T-cell (primary cell): ENCODE results near the gene WNT10A. TPM values are rescaled to one million over a fixed set of nuclear protein-coding genes. Genes with fewer than 3 reads are reported as not detected.
A peak's percentile ranks its signal among the peaks of the same experiment; 100 is the strongest.

Experiments used
- ATAC-seq, 4 experiments: fragments of 200-7000 bp in 3 of 4; fragments of 150-1000 bp in 1 of 4; cut with Tn5 transposase; replicated peaks in 1 of 4; 1 replicate in 3 of 4; 2 replicates in 1 of 4; pipeline ENCODE4 v1.10.0; 2021; ENCODE audit warnings: moderate library complexity in 3 of 4, mild to moderate bottlenecking in 2 of 4, moderate number of reproducible peaks in 1 of 4
- CTCF ChIA-PET, 2 donors: fragments of 300-600 bp; sonication (Branson Sonifier 250); formaldehyde crosslinking; loops; one replicate each; lab custom pipeline; 2022; ENCODE audit warnings: antibody characterized with exemption in 2 of 2; lab: Charles Lee
- POLR2A ChIA-PET, 2 donors: fragments of 300-600 bp; sonication (Branson Sonifier 250); formaldehyde crosslinking; loops; one replicate each; lab custom pipeline; 2022; ENCODE audit warnings: antibody characterized with exemption in 2 of 2; lab: Charles Lee
- DNase-seq, 35 experiments: peaks; one replicate each; pipeline versions ENCODE4 v3.0.0 to v3.0.0-alpha.2; 2013 to 2023
- H3K27ac ChIP-seq: one replicate; pipeline ENCODE4 v1.5.1; 2013; ENCODE audit warnings: low read length
- H3K27me3 ChIP-seq, 2 experiments: replicated peaks in 1 of 2; 1 replicate in 1 of 2; 2 replicates in 1 of 2; pipeline versions ENCODE4 v1.6.1 to v1.7.0; 2013; ENCODE audit warnings: low read length in 1 of 2, mixed read lengths in 1 of 2; ENCODE audit not compliant: control insufficient read depth in 2 of 2, insufficient read depth in 2 of 2; ENCODE audit errors: extremely low read depth in 1 of 2
- H3K36me3 ChIP-seq, 2 donors: 1 replicate in 1 of 2; 2 replicates in 1 of 2; pipeline versions ENCODE4 v1.6.1 to v1.7.0; 2013; ENCODE audit warnings: low read length in 1 of 2; ENCODE audit not compliant: control insufficient read depth in 2 of 2, insufficient read depth in 1 of 2; ENCODE audit errors: extremely low read depth in 1 of 2
- H3K4me1 ChIP-seq, 2 experiments: 1 replicate in 1 of 2; 2 replicates in 1 of 2; pipeline versions ENCODE4 v1.6.1 to v1.7.0; 2013; ENCODE audit warnings: low read length in 2 of 2, mixed read lengths in 1 of 2; ENCODE audit not compliant: insufficient read depth in 2 of 2, control insufficient read depth in 1 of 2; ENCODE audit errors: extremely low read depth in 1 of 2
- H3K4me3 ChIP-seq, 2 donors: 1 replicate in 1 of 2; 2 replicates in 1 of 2; pipeline versions ENCODE4 v1.5.1 to v1.7.0; 2013; ENCODE audit warnings: mild to moderate bottlenecking in 2 of 2, low read length in 1 of 2, moderate library complexity in 1 of 2; ENCODE audit not compliant: control insufficient read depth in 1 of 2; ENCODE audit errors: extremely low read depth in 1 of 2
- H3K9me3 ChIP-seq: 2 replicates; pipeline ENCODE4 v1.7.0; 2013
- H3K27ac Mint-ChIP-seq, 2 donors: one replicate each; pipeline ENCODE4 v1.8.0; 2020 to 2021; ENCODE audit warnings: mild to moderate bottlenecking in 2 of 2, mixed read lengths in 2 of 2
- H3K27me3 Mint-ChIP-seq, 2 donors: one replicate each; pipeline ENCODE4 v1.8.0; 2021 to 2022; ENCODE audit warnings: mixed read lengths in 2 of 2
- H3K36me3 Mint-ChIP-seq: one replicate; pipeline ENCODE4 v1.8.0; 2021; ENCODE audit warnings: mixed read lengths
- H3K4me1 Mint-ChIP-seq, 3 donors: one replicate each; pipeline ENCODE4 v1.8.0; 2020 to 2022; ENCODE audit warnings: mixed read lengths in 3 of 3, mild to moderate bottlenecking in 1 of 3
- H3K4me3 Mint-ChIP-seq, 3 donors: one replicate each; pipeline ENCODE4 v1.8.0; 2020 to 2022; ENCODE audit warnings: mild to moderate bottlenecking in 3 of 3, mixed read lengths in 3 of 3, moderate library complexity in 3 of 3
- H3K9me3 Mint-ChIP-seq, 3 donors: one replicate each; pipeline ENCODE4 v1.8.0; 2020 to 2022; ENCODE audit warnings: mixed read lengths in 3 of 3
- WGBS: methylation state at CpG from one replicate; pipeline ENCODE4 v1.1.5; 2013; ENCODE audit warnings: missing lambda C conversion rate; ENCODE audit not compliant: insufficient coverage; 5-methylcytosine and 5-hydroxymethylcytosine counted together
- total RNA-seq, 35 experiments: library from RNA in 6 of 35; stranded (reverse) in 6 of 35; fragments of 120-200 nt in 1 of 35; gene quantifications; one replicate each; pipeline versions ENCODE4 v1.2.1 to v1.2.4 and lab custom pipeline; 2013 to 2026

The WNT10A gene
- total RNA-seq, 5 donors from 2014 or later (not counting 1 experiment from before 2014, with no cell fraction given) = 3.1 to 10.7 (median 6.1) TPM

DNA sequence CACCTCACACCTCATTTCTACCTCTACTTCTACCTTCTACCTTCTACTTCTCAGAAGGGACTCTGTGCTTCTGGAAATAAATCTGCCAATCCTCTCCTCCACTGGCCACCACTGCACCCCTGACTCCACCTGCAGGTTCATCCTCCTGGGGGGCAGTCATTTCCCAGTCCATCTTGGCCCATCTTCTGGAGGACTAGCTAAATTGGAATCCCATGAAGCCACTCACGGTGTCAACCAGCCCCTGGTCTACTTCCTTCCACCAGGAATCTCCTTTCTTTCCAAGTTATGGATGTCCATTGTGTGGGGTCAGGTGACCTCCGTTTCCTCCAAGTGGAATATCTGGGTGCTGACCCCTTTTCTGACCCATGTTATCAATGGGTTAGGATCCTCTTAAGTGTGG lies 3.9 kb downstream of the WNT10A start:
- Mint-ChIP-seq H3K9me3 (no peaks in the 10 kb centered on the region), H3K4me3 (peak overlapping the region; percentile 3 to 82 (median 41)), H3K27ac (peak overlapping the region; percentile 45 to 79), H3K36me3 (no peaks in the 10 kb centered on the region), H3K27me3 (no peaks in the 10 kb centered on the region), H3K4me1 (peaks cover 43 to 61% (median 54%) of the 10 kb centered on the region in 3 donors)
- DNase-seq (no peak), ATAC-seq (no peak)
- POLR2A ChIA-PET = interaction anchor here in 1 of 2 donors (0.6 to 0.9 kb wide), 2 partner anchors 9 to 367 kb away, joined by 3 to 8 read pairs; no protein-coding TSS in a partner anchor
- Histone ChIP-seq H3K27me3 (peaks cover 3 to 34% of the 10 kb centered on the region in 2 experiments), H3K4me3 (no peak overlapping the region), H3K36me3 (no peaks in the 10 kb centered on the region), H3K27ac (no peak overlapping the region), H3K4me1 (peaks cover 2 to 46% of the 10 kb centered on the region in 2 experiments), H3K9me3 (no peaks in the 10 kb centered on the region)
- CTCF ChIA-PET = interaction anchor here (0.6 to 13.6 kb wide), 5 partner anchors 8 to 21 kb away, joined by 3 to 192 read pairs (median 4); no protein-coding TSS in a partner anchor
- WGBS = no CpG with 5 or more reads among the region's 2 CpGs

DNA sequence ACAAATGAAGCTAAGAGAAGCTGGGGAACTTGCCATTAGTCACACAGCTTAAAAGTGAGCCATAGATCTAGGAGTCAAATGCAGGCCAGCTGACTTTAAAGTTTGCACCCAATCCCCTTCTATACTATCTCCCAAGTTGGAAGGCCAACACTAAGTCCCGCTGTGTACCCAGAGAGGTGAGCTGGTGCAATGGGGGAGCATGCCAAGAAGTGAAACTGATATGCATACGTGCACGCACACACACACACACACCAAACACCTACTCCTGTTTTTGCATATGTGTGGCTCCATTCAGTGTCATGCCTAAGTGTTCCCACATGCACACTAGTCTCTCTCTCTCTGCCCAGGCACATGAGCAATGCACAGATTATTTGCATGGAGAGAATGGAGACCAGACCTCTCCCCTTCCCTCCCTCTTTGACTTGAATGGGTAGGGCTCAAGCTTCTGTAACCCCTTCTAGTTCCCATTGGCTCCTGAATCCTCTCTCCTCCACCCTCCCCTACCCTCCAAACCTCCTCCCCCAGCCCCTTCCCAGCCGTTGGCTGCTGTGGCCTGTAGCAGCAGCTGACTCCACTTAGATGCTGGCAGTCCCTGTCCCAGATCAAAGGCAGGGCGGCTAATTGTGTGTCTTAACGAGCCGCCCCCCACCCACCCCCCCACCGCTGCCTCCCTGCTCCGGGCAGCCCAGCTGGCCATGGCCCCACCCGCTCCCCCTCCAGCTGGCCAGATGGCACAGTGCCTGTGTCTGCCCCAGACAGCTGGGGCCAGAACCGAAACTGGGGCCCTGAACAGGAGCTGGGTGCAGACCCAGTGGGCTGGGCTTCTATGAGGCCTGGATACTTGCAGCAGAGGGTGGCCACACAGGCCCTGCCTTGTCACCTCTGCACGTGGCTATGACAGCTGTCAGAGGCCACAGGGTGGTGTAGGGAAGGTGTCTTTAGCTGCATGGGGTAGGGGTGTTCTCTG lies 5.6 kb downstream of the WNT10A start:
- Histone ChIP-seq H3K27me3 (peaks cover 3 to 21% of the 10 kb centered on the region in 2 experiments), H3K27ac (no peak overlapping the region), H3K4me3 (no peak overlapping the region), H3K9me3 (no peaks in the 10 kb centered on the region), H3K36me3 (no peaks in the 10 kb centered on the region), H3K4me1 (peaks cover 2 to 29% of the 10 kb centered on the region in 2 experiments)
- WGBS = 81% methylated on average over 5 of the region's 12 CpGs
- no peak for DNase-seq
- Mint-ChIP-seq H3K27me3 (no peaks in the 10 kb centered on the region), H3K27ac (peak overlapping the region; percentile 25 to 49), H3K36me3 (no peaks in the 10 kb centered on the region), H3K4me3 (no peak overlapping the region), H3K4me1 (peaks cover 32 to 54% (median 47%) of the 10 kb centered on the region in 3 donors), H3K9me3 (no peaks in the 10 kb centered on the region)
- ChIA-PET CTCF (interaction anchor here (0.6 to 1.6 kb wide), 10 partner anchors 10 to 269 kb away, joined by 3 to 10 read pairs (median 4); no protein-coding TSS in a partner anchor), POLR2A (interaction anchor here (1.1 to 1.4 kb wide), 2 partner anchors 10 to 11 kb away, joined by 4 to 5 read pairs; no protein-coding TSS in a partner anchor)
- no peak for ATAC-seq

DNA sequence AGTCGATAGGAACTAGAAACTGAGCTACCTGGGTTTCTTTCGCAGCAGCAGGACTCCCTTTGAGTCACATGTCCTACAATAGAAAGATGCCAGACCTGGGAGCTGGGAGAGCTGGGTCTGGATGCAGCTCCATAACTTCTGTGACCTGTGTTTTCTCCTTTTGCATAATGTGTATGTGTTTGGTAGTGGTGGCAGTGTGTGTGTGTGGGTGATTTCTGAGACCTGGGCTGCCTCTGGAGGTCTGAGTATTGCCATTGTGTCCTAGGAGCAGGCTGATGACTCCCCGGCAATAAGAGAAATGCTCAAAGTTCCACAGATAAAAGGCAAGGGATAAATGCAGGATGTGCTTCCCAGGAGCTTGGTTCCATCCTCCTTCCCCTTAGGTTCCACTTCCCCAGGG lies 6.4 kb downstream of the WNT10A start:
- H3K36me3 ChIP-seq = no peaks in the 10 kb centered on the region
- Mint-ChIP-seq H3K4me1 (peaks cover 30 to 53% (median 47%) of the 10 kb centered on the region in 3 donors), H3K9me3 (no peaks in the 10 kb centered on the region), H3K36me3 (no peaks in the 10 kb centered on the region), H3K27me3 (no peaks in the 10 kb centered on the region), H3K4me3 (no peak overlapping the region), H3K27ac (peak overlapping the region; percentile 11 to 16)
- no peak overlapping the region for H3K27ac ChIP-seq
- CTCF ChIA-PET = interaction anchor here (0.5 to 1.6 kb wide), 8 partner anchors 9 to 507 kb away, joined by 3 to 12 read pairs (median 6); no protein-coding TSS in a partner anchor
- H3K4me1 ChIP-seq = peaks cover 2 to 29% of the 10 kb centered on the region in 2 experiments
- DNase-seq (no peak), ATAC-seq (no peak)
- H3K27me3 ChIP-seq = peaks cover 0 to 17% of the 10 kb centered on the region in 2 experiments
- no CpG with 5 or more reads among the region's 3 CpGs for WGBS
- no peaks in the 10 kb centered on the region for H3K9me3 ChIP-seq
- no peak overlapping the region for H3K4me3 ChIP-seq
- POLR2A ChIA-PET = interaction anchor here (0.5 to 1.4 kb wide), 2 partner anchors 10 to 304 kb away, joined by 5 read pairs; no protein-coding TSS in a partner anchor

DNA sequence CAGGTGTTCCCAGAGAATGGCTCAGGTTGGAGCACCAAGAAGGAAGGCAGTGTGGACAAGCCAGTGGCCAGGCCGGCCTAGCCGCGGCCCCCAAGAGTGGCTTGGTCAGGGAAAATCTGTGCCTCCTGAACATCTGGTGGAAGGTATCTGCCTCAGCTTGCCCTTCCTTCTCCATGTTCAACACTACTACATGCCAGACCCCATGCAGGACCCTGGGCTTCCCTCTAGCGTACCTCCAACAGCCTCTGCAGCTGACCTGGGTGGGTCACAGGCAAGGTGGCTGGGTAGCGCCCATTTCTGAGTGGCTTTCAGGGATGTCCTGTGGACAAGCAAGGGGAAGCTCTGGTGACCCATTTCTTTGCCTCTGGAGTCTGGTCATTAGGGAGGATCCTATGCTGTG lies 7.7 kb downstream of the WNT10A start:
- Histone ChIP-seq H3K27ac (no peak overlapping the region), H3K36me3 (no peaks in the 10 kb centered on the region), H3K9me3 (no peaks in the 10 kb centered on the region), H3K4me1 (peaks cover 5 to 28% of the 10 kb centered on the region in 2 experiments), H3K4me3 (no peak overlapping the region), H3K27me3 (peaks cover 0 to 7% of the 10 kb centered on the region in 2 experiments)
- no peaks in the 10 kb centered on the region for H3K9me3 Mint-ChIP-seq
- DNase-seq = no peak
- no peak for ATAC-seq
- ChIA-PET POLR2A (no interaction called here), CTCF (interaction anchor here (0.5 to 1.6 kb wide), 4 partner anchors 12 to 511 kb away, joined by 3 to 13 read pairs (median 8); no protein-coding TSS in a partner anchor)
- H3K4me3 Mint-ChIP-seq = no peak overlapping the region
- H3K36me3 Mint-ChIP-seq = no peaks in the 10 kb centered on the region
- peak overlapping the region in 1 of 2 donors; percentile 5 for H3K27ac Mint-ChIP-seq
- WGBS = 79% methylated on average over 2 of the region's 5 CpGs
- H3K27me3 Mint-ChIP-seq = no peaks in the 10 kb centered on the region
- peaks cover 26 to 49% (median 40%) of the 10 kb centered on the region in 3 donors for H3K4me1 Mint-ChIP-seq

DNA sequence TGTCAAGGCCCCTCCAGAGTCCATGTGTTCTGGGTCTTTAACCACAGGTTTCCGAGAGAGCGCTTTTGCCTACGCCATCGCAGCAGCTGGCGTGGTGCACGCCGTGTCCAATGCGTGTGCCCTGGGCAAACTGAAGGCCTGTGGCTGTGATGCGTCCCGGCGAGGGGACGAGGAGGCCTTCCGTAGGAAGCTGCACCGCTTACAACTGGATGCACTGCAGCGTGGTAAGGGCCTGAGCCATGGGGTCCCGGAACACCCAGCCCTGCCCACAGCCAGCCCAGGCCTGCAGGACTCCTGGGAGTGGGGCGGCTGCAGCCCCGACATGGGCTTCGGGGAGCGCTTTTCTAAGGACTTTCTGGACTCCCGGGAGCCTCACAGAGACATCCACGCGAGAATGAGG lies 9.3 kb downstream of the WNT10A start:
- no peak for DNase-seq
- no peak overlapping the region for H3K4me3 Mint-ChIP-seq
- 95% methylated on average over 23 of the region's 23 CpGs for WGBS
- no peaks in the 10 kb centered on the region for H3K27me3 Mint-ChIP-seq
- no peaks in the 10 kb centered on the region for H3K9me3 ChIP-seq
- H3K27ac Mint-ChIP-seq = no peak overlapping the region
- no peaks in the 10 kb centered on the region for H3K9me3 Mint-ChIP-seq
- ATAC-seq = no peak
- H3K27me3 ChIP-seq = no peaks in the 10 kb centered on the region
- H3K4me3 ChIP-seq = no peak overlapping the region
- H3K4me1 ChIP-seq = peaks cover 18 to 36% of the 10 kb centered on the region in 2 experiments
- ChIA-PET CTCF (no interaction called here), POLR2A (no interaction called here)
- peaks cover 34 to 55% (median 44%) of the 10 kb centered on the region in 3 donors for H3K4me1 Mint-ChIP-seq
- H3K36me3 Mint-ChIP-seq = no peaks in the 10 kb centered on the region
- H3K27ac ChIP-seq = no peak overlapping the region
- H3K36me3 ChIP-seq = no peaks in the 10 kb centered on the region

DNA sequence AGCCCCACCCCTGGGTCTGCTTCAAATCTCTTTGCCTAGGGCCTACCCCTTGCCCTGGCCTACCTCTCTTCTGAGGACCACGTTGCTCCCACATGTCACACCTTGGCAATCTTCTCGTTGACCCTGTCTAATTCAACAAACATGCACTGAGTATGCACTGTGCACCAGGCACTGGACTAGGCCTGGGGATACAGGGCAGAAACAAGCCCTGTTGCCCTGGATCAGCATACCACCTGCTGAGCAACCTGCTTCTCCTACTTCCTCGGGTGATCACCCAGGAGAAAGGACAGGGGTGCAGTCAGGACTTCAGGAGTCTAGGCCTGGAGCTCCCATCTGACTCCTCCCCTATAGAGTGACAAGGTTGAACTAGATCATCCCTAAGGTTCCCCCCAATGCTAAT lies 9.7 kb downstream of the WNT10A start:
- no peak overlapping the region for H3K4me3 ChIP-seq
- peak overlapping the region; percentile 75 to 93 for H3K27ac Mint-ChIP-seq
- H3K9me3 Mint-ChIP-seq = no peaks in the 10 kb centered on the region
- peak in 1 of 35 experiments; percentile 3 for DNase-seq
- ChIA-PET POLR2A (no interaction called here), CTCF (interaction anchor here in 1 of 2 donors (2.2 kb wide), 1 partner anchor 14 kb away, joined by 12 read pairs; no protein-coding TSS in a partner anchor)
- H3K4me1 Mint-ChIP-seq = peaks cover 37 to 55% (median 48%) of the 10 kb centered on the region in 3 donors
- H3K27ac ChIP-seq = no peak overlapping the region
- whole genome bisulfite sequencing = 94% methylated on average over 3 of the region's 3 CpGs
- no peaks in the 10 kb centered on the region for H3K27me3 Mint-ChIP-seq
- no peaks in the 10 kb centered on the region for H3K36me3 Mint-ChIP-seq
- H3K4me1 ChIP-seq = peaks cover 18 to 40% of the 10 kb centered on the region in 2 experiments
- H3K4me3 Mint-ChIP-seq = no peak overlapping the region
- no peak for ATAC-seq
- no peaks in the 10 kb centered on the region for H3K36me3 ChIP-seq
- no peaks in the 10 kb centered on the region for H3K27me3 ChIP-seq
- H3K9me3 ChIP-seq = no peaks in the 10 kb centered on the region
